IPS-18a (cell line): ENCODE measurements around the gene LPCAT4.
"Not testable (repeated sequence)": the region's sequence is repeated elsewhere in the genome, so short reads cannot be mapped to it uniquely, and the experiment has no call there.

Experiments used
- H3K27ac ChIP-seq: one replicate; pipeline ENCODE4 v1.5.1; 2013; ENCODE audit warnings: low read length
- H3K27me3 ChIP-seq: one replicate; pipeline ENCODE4 v1.6.1; 2013; ENCODE audit warnings: mild to moderate bottlenecking, low read length; ENCODE audit not compliant: control insufficient read depth, insufficient read depth
- H3K36me3 ChIP-seq: one replicate; pipeline ENCODE4 v1.6.1; 2013; ENCODE audit warnings: low read depth, low read length; ENCODE audit not compliant: control insufficient read depth
- H3K4me1 ChIP-seq: one replicate; pipeline ENCODE4 v1.6.1; 2013; ENCODE audit warnings: low read depth, low read length; ENCODE audit not compliant: control insufficient read depth
- H3K4me3 ChIP-seq: one replicate; pipeline ENCODE4 v1.5.1; 2013; ENCODE audit warnings: low read length
- H3K9ac ChIP-seq: one replicate; pipeline ENCODE4 v1.6.1; 2013; ENCODE audit warnings: mild to moderate bottlenecking, low read length, moderate library complexity
- H3K9me3 ChIP-seq: one replicate; pipeline ENCODE4 v1.6.1; 2013; ENCODE audit warnings: low read depth, low read length; ENCODE audit not compliant: control insufficient read depth

The LPCAT4 gene

GRCh38 chr15:34375541-34375940 lies 8.5 kb upstream of the LPCAT4 start:
- not testable (repeated sequence) for H3K27ac ChIP-seq, H3K4me1 ChIP-seq, H3K9ac ChIP-seq, H3K9me3 ChIP-seq, H3K27me3 ChIP-seq, H3K36me3 ChIP-seq, H3K4me3 ChIP-seq

GRCh38 chr15:34374816-34375215 lies 7.8 kb upstream of the LPCAT4 start:
- H3K36me3 ChIP-seq = no peaks in the 10 kb centered on the region
- no peaks in the 10 kb centered on the region for H3K27me3 ChIP-seq
- H3K9ac ChIP-seq = no peak overlapping the region
- no peak overlapping the region for H3K4me3 ChIP-seq
- no peaks in the 10 kb centered on the region for H3K9me3 ChIP-seq
- H3K27ac ChIP-seq = no peak overlapping the region
- H3K4me1 ChIP-seq = peaks cover 7% of the 10 kb centered on the region

- Histone ChIP-seq H3K36me3 (no peaks in the 10 kb centered on the region), H3K4me1 (peaks cover 7% of the 10 kb centered on the region), H3K9ac (no peak overlapping the region), H3K9me3 (no peaks in the 10 kb centered on the region), H3K27ac (no peak overlapping the region), H3K27me3 (no peaks in the 10 kb centered on the region), H3K4me3 (no peak overlapping the region)
These were observed 7.0 kb upstream of the LPCAT4 start for GRCh38 chr15:34373951-34374350.

- Histone ChIP-seq H3K9me3 (no peaks in the 10 kb centered on the region), H3K27me3 (no peaks in the 10 kb centered on the region), H3K27ac (no peak overlapping the region), H3K4me3 (no peak overlapping the region), H3K9ac (no peak overlapping the region), H3K4me1 (peaks cover 8% of the 10 kb centered on the region), H3K36me3 (no peaks in the 10 kb centered on the region)
These were observed 3.6 kb upstream of the LPCAT4 start for GRCh38 chr15:34370643-34371042.

- Histone ChIP-seq H3K27me3 (no peaks in the 10 kb centered on the region), H3K9me3 (no peaks in the 10 kb centered on the region), H3K4me3 (no peak overlapping the region), H3K9ac (no peak overlapping the region), H3K27ac (no peak overlapping the region), H3K4me1 (peaks cover 10% of the 10 kb centered on the region), H3K36me3 (no peaks in the 10 kb centered on the region)
These were observed 3.1 kb upstream of the LPCAT4 start for GRCh38 chr15:34370129-34370528.

- no peak overlapping the region for H3K27ac ChIP-seq
These were observed 528 bp downstream of the LPCAT4 start for GRCh38 chr15:34366271-34367065.

GRCh38 chr15:34365836-34366235 lies 1.2 kb downstream of the LPCAT4 start:
- peak overlapping the region; percentile 61 for H3K9ac ChIP-seq
- H3K27me3 ChIP-seq = no peaks in the 10 kb centered on the region
- no peak overlapping the region for H3K27ac ChIP-seq
- H3K36me3 ChIP-seq = peaks cover 16% of the 10 kb centered on the region
- peak overlapping the region; percentile 63 for H3K4me3 ChIP-seq
- no peaks in the 10 kb centered on the region for H3K9me3 ChIP-seq
- peaks cover 7% of the 10 kb centered on the region for H3K4me1 ChIP-seq

More at GRCh38 chr15:34366271-34367065, 528 bp downstream of the LPCAT4 start:
- H3K36me3 ChIP-seq = peaks cover 10% of the 10 kb centered on the region
- no peaks in the 10 kb centered on the region for H3K27me3 ChIP-seq
- peak overlapping the region; percentile 61 for H3K9ac ChIP-seq
- no peaks in the 10 kb centered on the region for H3K9me3 ChIP-seq
- H3K4me3 ChIP-seq = peak overlapping the region; percentile 63
- H3K4me1 ChIP-seq = peaks cover 7% of the 10 kb centered on the region

- Histone ChIP-seq H3K4me1 (peaks cover 7% of the 10 kb centered on the region), H3K27ac (no peak overlapping the region), H3K4me3 (peak overlapping the region; percentile 63), H3K9ac (no peak overlapping the region), H3K36me3 (peaks cover 18% of the 10 kb centered on the region), H3K9me3 (no peaks in the 10 kb centered on the region), H3K27me3 (no peaks in the 10 kb centered on the region)
These were observed 1.7 kb downstream of the LPCAT4 start for GRCh38 chr15:34365091-34365825.

- Histone ChIP-seq H3K27ac (no peak overlapping the region), H3K9ac (no peak overlapping the region), H3K27me3 (no peaks in the 10 kb centered on the region), H3K36me3 (peaks cover 27% of the 10 kb centered on the region), H3K4me3 (no peak overlapping the region), H3K9me3 (no peaks in the 10 kb centered on the region), H3K4me1 (peaks cover 7% of the 10 kb centered on the region)
These were observed 3.0 kb downstream of the LPCAT4 start for GRCh38 chr15:34364041-34364440.

GRCh38 chr15:34362047-34362773 lies 4.8 kb downstream of the LPCAT4 start:
- H3K27me3 ChIP-seq = no peaks in the 10 kb centered on the region
- H3K9me3 ChIP-seq = no peaks in the 10 kb centered on the region
- H3K36me3 ChIP-seq = peaks cover 32% of the 10 kb centered on the region
- H3K4me3 ChIP-seq = no peak overlapping the region
- H3K27ac ChIP-seq = no peak overlapping the region
- no peak overlapping the region for H3K9ac ChIP-seq
- H3K4me1 ChIP-seq = peaks cover 7% of the 10 kb centered on the region

GRCh38 chr15:34361278-34361677 lies 5.7 kb downstream of the LPCAT4 start:
- Histone ChIP-seq H3K27me3 (no peaks in the 10 kb centered on the region), H3K9ac (no peak overlapping the region), H3K27ac (no peak overlapping the region), H3K4me1 (peaks cover 7% of the 10 kb centered on the region), H3K36me3 (peaks cover 39% of the 10 kb centered on the region), H3K9me3 (no peaks in the 10 kb centered on the region), H3K4me3 (no peak overlapping the region)
